Naive thymus-derived CD8-positive, alpha-beta T cell (primary cell): ENCODE results near the gene NDUFV1. TPM values are rescaled to one million over a fixed set of nuclear protein-coding genes. Genes with fewer than 3 reads are reported as not detected.
A peak's percentile ranks its signal among the peaks of the same experiment; 100 is the strongest.
"Not testable (repeated sequence)": the region's sequence is repeated elsewhere in the genome, so short reads cannot be mapped to it uniquely, and the experiment has no call there.

Experiments used
- ATAC-seq, 2 donors: fragments of 150-1000 bp; cut with Tn5 transposase in 1 of 2; sonication (Bioruptor Pico), chemical (Tn5 transposase) in 1 of 2; 1 replicate in 1 of 2; 2 replicates in 1 of 2; pipeline ENCODE4 v1.10.0; 2021; ENCODE audit warnings: mild to moderate bottlenecking in 2 of 2, moderate library complexity in 2 of 2
- POLR2A ChIA-PET: fragments of 350-600 bp; sonication (Branson Sonifier 250); formaldehyde crosslinking; loops from one replicate; lab custom pipeline; 2021; ENCODE audit warnings: antibody characterized with exemption; lab: Charles Lee
- DNase-seq, 10 donors: peaks; one replicate each; pipeline versions ENCODE4 v3.0.0 to v3.0.0-alpha.2; 2020 to 2022
- H3K27ac Mint-ChIP-seq, 10 donors: one replicate each; pipeline ENCODE4 v1.8.0; 2020 to 2022; ENCODE audit warnings: mild to moderate bottlenecking in 10 of 10, mixed read lengths in 10 of 10, moderate library complexity in 4 of 10, inconsistent platforms in 1 of 10
- H3K27me3 Mint-ChIP-seq, 5 donors: one replicate each; pipeline ENCODE4 v1.8.0; 2021 to 2022; ENCODE audit warnings: mixed read lengths in 5 of 5
- H3K36me3 Mint-ChIP-seq, 3 donors: one replicate each; pipeline ENCODE4 v1.8.0; 2020 to 2022; ENCODE audit warnings: mixed read lengths in 3 of 3, mild to moderate bottlenecking in 2 of 3, inconsistent platforms in 1 of 3
- H3K4me1 Mint-ChIP-seq, 4 donors: one replicate each; pipeline ENCODE4 v1.8.0; 2021 to 2022; ENCODE audit warnings: mixed read lengths in 4 of 4
- H3K4me3 Mint-ChIP-seq, 10 donors: one replicate each; pipeline ENCODE4 v1.8.0; 2020 to 2022; ENCODE audit warnings: mild to moderate bottlenecking in 10 of 10, mixed read lengths in 10 of 10, moderate library complexity in 6 of 10, inconsistent platforms in 1 of 10
- H3K9me3 Mint-ChIP-seq, 9 donors: one replicate each; pipeline ENCODE4 v1.8.0; 2020 to 2022; ENCODE audit warnings: mixed read lengths in 9 of 9, mild to moderate bottlenecking in 3 of 9, inconsistent platforms in 1 of 9, moderate library complexity in 1 of 9
- polyA plus RNA-seq, 3 donors: library from polyadenylated mRNA; unstranded; fragments of 300-500 nt; fragmentation: Illumina TruSeq; gene quantifications; one replicate each; pipeline ENCODE4 v1.2.3, GENCODE V29; 2021
- total RNA-seq, 8 experiments: library from RNA in 2 of 8; stranded (reverse) in 2 of 8; gene quantifications; one replicate each; pipeline ENCODE4 v1.2.3 and lab custom pipeline; 2021 to 2026

Gene NDUFV1
- total and polyA plus RNA-seq, 5 experiments from 2014 or later = 122 to 199 (median 123) TPM

DNA sequence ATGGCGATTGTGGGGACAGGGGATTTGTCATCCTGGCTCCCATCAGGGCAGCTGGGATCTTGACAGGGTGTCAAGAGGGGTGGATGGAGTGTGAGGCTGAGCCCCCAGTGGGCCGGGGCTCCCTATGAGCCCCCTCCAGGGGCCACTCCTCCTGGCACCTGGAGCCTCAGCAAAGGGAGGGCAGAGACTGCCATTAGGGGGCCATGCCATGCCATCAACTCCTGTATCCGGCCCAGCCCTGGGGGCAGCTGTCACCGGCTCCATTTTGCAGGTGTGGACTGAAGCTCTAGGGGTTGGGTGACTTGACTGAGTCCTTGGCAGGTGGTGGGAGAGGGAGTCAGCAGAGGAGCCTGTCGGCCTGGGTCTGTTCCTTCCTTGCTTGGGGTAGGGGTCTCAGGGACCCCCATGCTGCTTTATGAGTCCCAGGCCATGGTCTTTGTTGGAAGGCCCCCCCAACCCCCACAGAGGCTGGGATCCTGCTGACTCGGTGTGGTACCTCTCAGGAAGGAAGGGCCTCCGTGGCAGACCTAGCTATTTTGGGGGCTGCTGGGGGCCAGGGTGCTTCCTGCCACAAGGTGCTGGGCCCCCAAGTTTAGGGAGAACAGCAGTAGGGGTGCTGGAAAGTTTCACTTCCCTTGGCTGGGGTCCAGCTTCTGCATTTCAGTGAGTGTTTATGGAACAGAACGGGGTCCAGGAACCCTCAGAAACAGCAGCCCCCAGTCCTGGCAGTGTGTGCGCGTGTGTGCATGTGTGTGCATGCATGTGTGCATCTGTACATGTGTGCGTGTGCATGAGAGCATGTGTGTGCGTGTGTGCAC, 42.3 kb downstream of the NDUFV1 start:
- DNase-seq = no peak
- no peaks in the 10 kb centered on the region for H3K27me3 Mint-ChIP-seq
- peaks cover 19 to 58% (median 49%) of the 10 kb centered on the region in 4 donors for H3K4me1 Mint-ChIP-seq
- no peaks in the 10 kb centered on the region for H3K36me3 Mint-ChIP-seq
- POLR2A ChIA-PET = interaction anchor here (0.9 to 8.6 kb wide), 2 partner anchors 18 to 141 kb away, joined by 3 to 61 read pairs; partner anchors contain the start of genes CDK2AP2 and NUDT8
- peak overlapping the region in 7 of 10 donors; percentile 33 to 98 (median 69) for H3K27ac Mint-ChIP-seq
- no peak for ATAC-seq
- H3K9me3 Mint-ChIP-seq = no peaks in the 10 kb centered on the region
- H3K4me3 Mint-ChIP-seq = peak overlapping the region in 9 of 10 donors; percentile 36 to 97 (median 93)

DNA sequence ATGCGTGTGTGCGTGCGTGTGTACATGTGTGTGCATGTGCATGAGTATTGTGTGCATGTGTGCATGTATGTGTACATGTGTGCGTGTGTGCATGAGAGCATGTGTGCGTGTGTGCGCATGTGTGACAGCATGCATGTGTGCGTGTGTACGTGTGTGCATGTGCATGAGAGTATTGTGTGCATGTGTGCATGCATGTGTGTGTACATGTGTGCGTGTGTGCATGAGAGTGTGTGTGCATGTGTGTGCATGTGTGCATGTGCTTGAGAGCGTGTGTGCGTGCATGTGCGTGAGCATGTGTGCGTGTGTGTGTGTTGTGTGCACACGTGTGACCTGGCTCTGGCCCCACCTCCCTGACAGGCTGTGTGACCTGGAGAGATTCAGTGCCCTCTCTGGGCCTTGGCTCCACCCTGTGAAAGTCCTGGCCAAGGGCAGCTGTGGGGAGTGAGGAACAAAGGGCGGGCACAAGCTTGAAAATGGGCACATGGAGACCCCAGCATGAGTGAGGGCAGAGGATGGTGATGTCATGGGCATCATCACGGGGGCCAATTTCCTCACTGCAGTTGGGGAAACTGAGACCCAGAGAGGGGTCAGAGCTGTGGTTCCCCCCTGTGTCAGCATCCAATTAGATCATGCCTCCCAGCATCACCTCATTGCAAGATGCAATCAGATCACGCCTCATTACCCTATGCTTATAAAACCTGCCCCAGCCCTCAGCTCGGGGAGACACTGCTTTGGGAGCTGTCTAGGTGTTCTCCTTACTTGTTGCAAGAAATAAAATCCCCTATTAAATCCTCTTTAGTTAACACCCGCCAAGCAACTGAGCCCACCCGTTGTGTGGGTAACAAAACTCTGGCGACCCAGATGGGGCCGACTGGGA, 43.1 kb downstream of the NDUFV1 start:
- ATAC-seq (peak; percentile 11 to 19), DNase-seq (no peak)
- no peaks in the 10 kb centered on the region for H3K9me3 Mint-ChIP-seq
- no peaks in the 10 kb centered on the region for H3K36me3 Mint-ChIP-seq
- peak overlapping the region; percentile 94 to 99 (median 96) for H3K27ac Mint-ChIP-seq
- H3K4me3 Mint-ChIP-seq = peak overlapping the region; percentile 89 to 97 (median 93)
- POLR2A ChIA-PET = interaction anchor here (0.6 to 8.6 kb wide), 4 partner anchors 19 to 587 kb away, joined by 3 to 61 read pairs (median 4); partner anchors contain the start of genes GSTP1 and NUDT8
- no peaks in the 10 kb centered on the region for H3K27me3 Mint-ChIP-seq
- peaks cover 19 to 56% (median 49%) of the 10 kb centered on the region in 4 donors for H3K4me1 Mint-ChIP-seq

DNA sequence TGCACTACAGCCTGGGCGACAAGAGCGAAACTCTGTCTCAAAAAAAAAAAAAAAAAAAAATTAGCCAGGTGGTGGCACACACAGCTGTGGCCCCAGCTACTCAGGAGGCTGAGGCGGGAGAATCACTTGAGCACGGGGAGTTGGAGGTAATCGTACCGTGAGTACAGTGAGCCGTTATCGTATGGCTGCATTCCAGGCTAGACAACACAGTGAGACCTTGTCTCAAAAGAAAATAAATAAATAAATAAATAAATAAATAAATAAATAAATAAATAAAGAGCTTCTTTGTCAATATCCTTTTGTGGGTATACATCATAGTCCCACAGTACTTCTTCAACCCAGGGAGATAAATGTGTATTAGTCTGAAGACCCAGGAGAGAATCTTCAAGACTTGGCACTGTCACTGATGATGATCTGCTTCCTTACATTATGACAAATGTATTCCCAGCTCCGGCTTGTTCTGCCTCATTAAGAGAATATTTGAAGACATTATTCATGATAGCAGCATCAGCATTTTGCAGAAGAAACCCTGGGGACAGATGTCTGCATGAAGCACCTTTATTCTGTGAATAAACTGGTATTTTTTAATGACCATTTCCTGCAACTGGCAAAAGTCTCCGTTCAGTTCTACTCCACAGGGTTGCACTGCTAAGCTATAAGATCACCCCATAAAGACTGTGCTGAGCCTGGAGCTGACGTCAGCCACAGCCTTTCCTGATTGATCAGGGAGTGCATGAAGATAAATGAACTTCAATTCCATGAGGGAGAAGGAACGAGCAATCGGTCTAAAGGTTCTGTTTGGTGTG, 45.4 kb downstream of the NDUFV1 start:
- ATAC-seq (no peak), DNase-seq (no peak)
- peaks cover 8 to 40% (median 34%) of the 10 kb centered on the region in 4 donors for H3K4me1 Mint-ChIP-seq
- peak overlapping the region in 3 of 10 donors; percentile 33 to 63 (median 43) for H3K27ac Mint-ChIP-seq
- H3K4me3 Mint-ChIP-seq = peak overlapping the region in 1 of 10 donors; percentile 2
- H3K36me3 Mint-ChIP-seq = no peaks in the 10 kb centered on the region
- no peaks in the 10 kb centered on the region for H3K9me3 Mint-ChIP-seq
- POLR2A ChIA-PET = interaction anchor here (0.6 to 8.6 kb wide), 3 partner anchors 21 to 288 kb away, joined by 3 to 61 read pairs (median 5); partner anchors contain the start of gene NUDT8
- H3K27me3 Mint-ChIP-seq = no peaks in the 10 kb centered on the region

DNA sequence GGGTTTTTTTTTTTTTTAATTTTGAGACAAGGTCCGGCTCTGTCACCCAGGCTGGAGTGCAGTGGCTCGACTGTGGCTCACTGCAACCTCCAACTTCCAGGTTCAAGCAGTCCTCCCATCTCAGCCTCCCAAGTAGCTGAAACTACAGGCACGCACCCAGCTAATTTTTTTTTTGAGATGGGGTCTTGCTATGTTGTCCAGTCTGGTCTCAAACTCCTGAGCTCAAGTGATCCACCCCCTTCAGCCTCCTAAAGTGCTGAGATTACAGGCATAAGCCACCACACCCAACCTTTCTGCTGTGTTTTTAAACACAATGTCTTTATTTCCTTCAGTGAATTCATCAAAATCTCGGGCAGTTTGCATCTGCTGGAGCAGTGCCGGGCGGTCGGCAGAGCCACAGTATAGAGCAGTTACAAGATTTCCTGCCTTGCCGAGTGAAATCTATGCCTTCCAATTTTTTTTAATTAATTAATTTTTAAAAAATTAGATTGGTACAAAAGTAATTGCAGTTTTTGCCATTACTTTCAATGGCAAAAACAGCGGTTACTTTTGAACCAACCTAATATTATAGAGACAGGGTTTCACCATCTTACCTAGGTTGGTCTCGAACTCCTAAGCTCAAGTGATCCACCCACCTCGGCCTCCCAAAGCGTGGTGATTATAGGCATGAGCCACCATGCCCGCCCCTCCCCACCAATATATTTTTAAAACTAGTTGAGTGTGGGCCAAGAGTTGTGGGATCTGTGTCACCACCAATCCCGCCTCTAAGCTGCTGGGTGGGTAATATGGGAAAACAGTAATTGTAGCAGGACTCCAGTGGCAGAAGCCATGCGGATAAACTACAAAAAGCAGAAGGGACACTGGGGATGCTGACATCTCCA, 46.5 kb downstream of the NDUFV1 start:
- POLR2A ChIA-PET = interaction anchor here (0.6 to 0.7 kb wide), 2 partner anchors 12 to 289 kb away, joined by 3 to 4 read pairs; no protein-coding TSS in a partner anchor
- no peaks in the 10 kb centered on the region for H3K36me3 Mint-ChIP-seq
- DNase-seq (no peak), ATAC-seq (no peak)
- no peaks in the 10 kb centered on the region for H3K27me3 Mint-ChIP-seq
- peak overlapping the region in 1 of 10 donors; percentile 52 for H3K27ac Mint-ChIP-seq
- H3K4me3 Mint-ChIP-seq = no peak overlapping the region
- no peaks in the 10 kb centered on the region for H3K9me3 Mint-ChIP-seq
- H3K4me1 Mint-ChIP-seq = peaks cover 5 to 32% (median 25%) of the 10 kb centered on the region in 4 donors

DNA sequence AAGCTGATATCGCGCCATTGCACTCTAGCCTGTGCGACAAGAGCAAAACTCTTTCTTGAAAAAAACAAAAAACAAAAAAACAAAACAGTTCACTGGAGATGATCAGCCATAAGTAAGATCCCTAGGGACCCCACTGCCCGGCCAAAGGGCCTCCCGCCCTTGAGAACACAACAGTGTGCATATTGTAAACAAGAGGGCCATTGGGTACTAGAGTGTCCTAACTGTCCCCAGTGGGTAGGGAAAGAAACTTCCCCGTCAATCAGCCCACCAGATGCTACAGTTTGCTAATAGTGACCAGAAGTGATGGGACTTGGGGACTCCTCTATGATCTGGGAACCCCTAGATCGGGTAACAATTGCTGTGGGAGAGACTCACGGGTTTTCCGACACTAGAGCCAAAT, 47.5 kb downstream of the NDUFV1 start:
- Mint-ChIP-seq H3K27me3 (no peaks in the 10 kb centered on the region), H3K36me3 (no peaks in the 10 kb centered on the region), H3K4me3 (no peak overlapping the region), H3K4me1 (peaks cover 4 to 22% (median 16%) of the 10 kb centered on the region in 4 donors), H3K9me3 (no peaks in the 10 kb centered on the region), H3K27ac (no peak overlapping the region)
- no peak for ATAC-seq
- DNase-seq = no peak
- POLR2A ChIA-PET = interaction anchor here (0.6 kb wide), 1 partner anchor 74 kb away, joined by 7 read pairs; no protein-coding TSS in a partner anchor

DNA sequence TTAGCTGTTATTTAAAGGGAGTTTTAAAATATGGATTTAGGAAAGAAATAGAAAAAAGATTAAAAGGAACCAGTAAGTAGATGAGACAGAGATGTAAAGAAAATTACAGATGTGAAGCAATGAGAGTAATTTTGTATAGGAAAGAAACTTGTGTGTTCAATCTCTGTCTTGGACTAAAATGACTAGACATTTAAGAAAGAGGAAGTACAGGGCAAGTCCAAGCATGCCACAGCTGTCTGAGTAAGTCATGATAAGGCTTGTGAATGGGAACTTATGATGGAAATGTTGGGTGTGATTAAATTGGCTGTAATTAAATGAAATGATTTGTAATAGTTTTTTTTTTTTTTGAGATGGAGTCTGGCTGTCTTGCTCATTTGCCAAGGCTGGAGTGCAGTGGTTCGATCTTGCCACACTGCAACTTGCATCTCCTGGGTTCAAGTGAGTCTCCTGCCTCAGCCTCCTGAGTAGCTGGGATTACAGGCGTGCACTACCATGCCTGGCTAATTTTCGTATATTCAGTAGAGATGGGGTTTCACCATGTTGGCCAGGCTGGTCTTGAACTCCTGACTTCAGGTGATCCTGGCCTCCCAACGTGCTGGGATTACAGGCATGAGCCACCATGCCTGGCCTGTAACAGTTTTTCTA, 49.7 kb downstream of the NDUFV1 start:
- no peaks in the 10 kb centered on the region for H3K9me3 Mint-ChIP-seq
- H3K36me3 Mint-ChIP-seq = no peaks in the 10 kb centered on the region
- POLR2A ChIA-PET = no interaction called here
- no peak overlapping the region for H3K4me3 Mint-ChIP-seq
- peak overlapping the region in 1 of 10 donors; percentile 66 for H3K27ac Mint-ChIP-seq
- ATAC-seq (no peak), DNase-seq (no peak)
- H3K4me1 Mint-ChIP-seq = peaks cover 0 to 2% (median 2%) of the 10 kb centered on the region in 4 donors
- H3K27me3 Mint-ChIP-seq = peaks cover 0 to 1% (median 0%) of the 10 kb centered on the region in 5 donors

DNA sequence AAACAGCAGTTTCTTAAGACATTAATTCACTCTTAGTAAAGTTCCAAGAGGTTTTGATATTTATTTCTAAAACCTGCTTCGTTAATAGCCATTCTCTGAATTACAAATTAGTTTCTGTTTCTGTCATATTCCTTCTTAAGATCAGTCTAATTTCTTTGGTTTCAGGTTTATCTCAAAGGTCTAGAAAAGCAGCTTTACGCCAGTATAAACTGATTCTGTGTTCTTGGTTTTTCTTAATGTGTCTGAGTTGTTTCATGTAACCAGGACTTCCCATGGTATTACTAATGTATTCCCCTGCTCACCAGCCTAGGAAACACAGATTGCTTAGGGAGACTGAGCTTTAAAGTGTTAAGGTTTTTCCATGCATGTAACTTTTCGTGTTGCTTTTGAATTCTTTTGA, 50.6 kb downstream of the NDUFV1 start:
- no peak overlapping the region for H3K27ac Mint-ChIP-seq
- DNase-seq (no peak), ATAC-seq (no peak)
- no peak overlapping the region for H3K4me3 Mint-ChIP-seq
- no peaks in the 10 kb centered on the region for H3K9me3 Mint-ChIP-seq
- peaks cover 0 to 2% (median 2%) of the 10 kb centered on the region in 4 donors for H3K4me1 Mint-ChIP-seq
- peaks cover 0 to 1% (median 0%) of the 10 kb centered on the region in 5 donors for H3K27me3 Mint-ChIP-seq
- H3K36me3 Mint-ChIP-seq = no peaks in the 10 kb centered on the region
- POLR2A ChIA-PET = interaction anchor here (3.3 kb wide), 1 partner anchor 28 kb away, joined by 16 read pairs; the partner anchor contains the start of gene NUDT8

DNA sequence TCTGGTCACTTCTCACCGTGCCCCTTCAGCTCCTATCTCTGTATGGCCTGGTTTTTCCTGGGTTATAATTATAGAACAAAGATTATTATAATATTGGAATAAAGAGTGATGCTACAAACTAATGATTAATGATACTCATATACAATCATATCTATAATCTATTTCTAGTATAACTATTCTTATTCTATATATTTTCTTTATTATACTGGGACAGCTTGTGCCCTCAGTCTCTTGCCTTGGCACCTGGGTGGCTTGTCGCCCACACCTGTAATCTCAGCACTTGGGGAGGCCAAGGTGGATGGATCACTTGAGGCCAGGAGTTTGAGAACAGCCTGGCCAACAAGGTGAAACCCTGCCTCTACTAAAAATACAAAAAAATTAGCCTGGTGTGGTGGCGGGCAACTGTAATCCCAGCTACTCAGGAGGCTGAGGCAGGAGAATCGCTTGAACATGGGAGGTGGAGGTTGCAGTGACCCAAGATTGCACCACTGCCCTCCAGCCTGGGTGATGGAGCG, 53.0 kb downstream of the NDUFV1 start:
- not testable (repeated sequence) for ATAC-seq, H3K27me3 Mint-ChIP-seq, H3K27ac Mint-ChIP-seq, DNase-seq, H3K9me3 Mint-ChIP-seq, H3K4me3 Mint-ChIP-seq, H3K36me3 Mint-ChIP-seq, H3K4me1 Mint-ChIP-seq
- POLR2A ChIA-PET = interaction anchor here (3.3 kb wide), 1 partner anchor 31 kb away, joined by 16 read pairs; the partner anchor contains the start of gene NUDT8

DNA sequence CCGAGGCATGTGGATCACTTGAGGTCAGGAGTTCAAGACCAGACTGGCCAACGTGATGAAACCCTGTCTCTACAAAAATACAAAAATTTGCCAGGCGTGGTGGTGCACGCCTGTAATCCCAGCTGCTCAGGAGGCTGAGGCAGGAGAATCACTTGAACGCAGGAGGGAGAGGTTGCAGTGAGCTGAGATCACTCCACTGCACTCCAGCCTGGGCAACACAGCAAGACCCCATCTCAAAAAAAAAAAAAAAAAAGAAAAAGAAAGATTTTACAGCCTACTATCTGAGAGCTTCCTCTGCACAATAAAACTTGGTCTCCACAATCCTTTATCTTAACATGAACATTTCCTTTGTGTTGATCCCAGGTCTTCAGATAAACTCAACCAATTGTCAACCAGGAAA, 54.0 kb downstream of the NDUFV1 start:
- H3K36me3 Mint-ChIP-seq, DNase-seq, H3K9me3 Mint-ChIP-seq, H3K4me3 Mint-ChIP-seq, H3K27ac Mint-ChIP-seq, H3K27me3 Mint-ChIP-seq, POLR2A ChIA-PET, H3K4me1 Mint-ChIP-seq, ATAC-seq: not testable (repeated sequence)
